K562 (cell line): ENCODE measurements around the gene CLDN5. TPM values are rescaled to one million over a fixed set of nuclear protein-coding genes. Genes with fewer than 3 reads are reported as not detected.

Experiments
- ATAC-seq: fragments of 200-7000 bp; cut with Tn5 transposase; 3 replicates; pipeline ENCODE4 v1.9.1; 2020; ENCODE audit warnings: moderate library complexity
- BruUV-seq: library from RNA; stranded (reverse); fragments of 400-500 nt; replicated peaks from 2 replicates; lab custom pipeline; 2021; lab: Mats Ljungman, UMichigan
- CTCF ChIA-PET: fragments of 300-600 bp; formaldehyde crosslinking; extraction: SDS; loops from one replicate; lab custom pipeline; 2021; ENCODE audit warnings: low intra/inter-chr PET ratio; lab: Yijun Ruan, JAX
- POLR2A ChIA-PET: fragments of 300-600, 350-650 bp; sonication (Branson Sonifier 250); formaldehyde crosslinking; extraction: SDS; loops from one replicate; lab custom pipeline; 2021; ENCODE audit warnings: antibody characterized with exemption, inconsistent platforms; lab: Yijun Ruan, JAX
- DNase-seq, 4 experiments: peaks; one replicate each; pipeline versions ENCODE4 v3.0.0 to v3.0.0-alpha.2; 2011 to 2018; ENCODE audit warnings: low spot score in 3 of 4, mixed read lengths in 3 of 4; ENCODE audit errors: extremely low read depth in 1 of 4
- FAIRE-seq: peaks from 2 replicates; lab custom pipeline; 2011; peaks lifted over from hg19 to GRCh38; lab: Jason Lieb, UNC
- H2AFZ ChIP-seq: 2 replicates; pipeline ENCODE4 v1.6.0; 2011; ENCODE audit warnings: low read depth, low read length, control low read depth, inconsistent platforms
- H3K27ac ChIP-seq: fragments of 200-600 bp; 3 replicates; pipeline ENCODE4 v1.8.0; 2011; ENCODE audit warnings: low read depth, mild to moderate bottlenecking, control low read depth, inconsistent platforms, low read length, moderate library complexity, mixed read lengths; ENCODE audit errors: extremely low read depth
- H3K27me3 ChIP-seq, 2 experiments: fragments of 300-600 bp in 1 of 2; 2 replicates in 1 of 2; 3 replicates in 1 of 2; pipeline versions ENCODE4 v1.6.0 to v1.8.0; 2011; ENCODE audit warnings: inconsistent platforms in 2 of 2, low read length in 2 of 2, mild to moderate bottlenecking in 1 of 2, mixed read lengths in 1 of 2, moderate library complexity in 1 of 2; ENCODE audit not compliant: control insufficient read depth in 2 of 2, insufficient read depth in 2 of 2
- H3K36me3 ChIP-seq: fragments of 300-600 bp; 3 replicates; pipeline ENCODE4 v1.8.0; 2011; ENCODE audit warnings: mild to moderate bottlenecking, low read length, inconsistent platforms; ENCODE audit not compliant: control insufficient read depth, insufficient read depth
- H3K4me1 ChIP-seq, 2 experiments: fragments of 200-600 bp in 1 of 2; replicated peaks in 1 of 2; 2 replicates in 1 of 2; 3 replicates in 1 of 2; pipeline versions ENCODE4 v1.5.1 to v1.8.0; 2011; ENCODE audit warnings: inconsistent platforms in 2 of 2, low read length in 2 of 2, mild to moderate bottlenecking in 1 of 2, mixed read lengths in 1 of 2, moderate library complexity in 1 of 2; ENCODE audit not compliant: control insufficient read depth in 2 of 2, insufficient read depth in 2 of 2
- H3K4me2 ChIP-seq: 2 replicates; pipeline ENCODE4 v1.6.1; 2011; ENCODE audit warnings: low read length, control low read depth, inconsistent platforms, mixed read lengths; ENCODE audit not compliant: insufficient read depth
- H3K4me3 ChIP-seq: fragments of 200-600 bp; sonication (generic), shearing (Covaris generic); 2 replicates; pipeline ENCODE4 v1.5.1; 2016; ENCODE audit warnings: control low read depth, inconsistent platforms
- H3K79me2 ChIP-seq: fragments of 200-600 bp; 3 replicates; pipeline ENCODE4 v1.8.0; 2011; ENCODE audit warnings: low read length, inconsistent platforms; ENCODE audit not compliant: control insufficient read depth, insufficient read depth
- H3K9ac ChIP-seq, 2 experiments: 2 replicates each; pipeline versions ENCODE4 v1.6.0 to v1.6.1; 2011; ENCODE audit warnings: low read depth in 2 of 2, low read length in 2 of 2, control low read depth in 1 of 2, inconsistent platforms in 1 of 2, mild to moderate bottlenecking in 1 of 2, mixed read lengths in 1 of 2; ENCODE audit not compliant: insufficient read depth in 1 of 2
- H3K9me1 ChIP-seq: one replicate; pipeline ENCODE4 v1.6.0; 2011; ENCODE audit warnings: inconsistent platforms, mild to moderate bottlenecking, low read length, moderate library complexity; ENCODE audit not compliant: control insufficient read depth, insufficient read depth
- H3K9me3 ChIP-seq: replicated peaks from 2 replicates; pipeline ENCODE4 v1.5.1; 2011; ENCODE audit warnings: low read depth, low read length, inconsistent platforms; ENCODE audit not compliant: control insufficient read depth, insufficient read depth
- H4K20me1 ChIP-seq: replicated peaks from 2 replicates; pipeline ENCODE4 v1.6.1; 2011; ENCODE audit warnings: low read length, inconsistent platforms, mixed read lengths; ENCODE audit not compliant: control insufficient read depth, insufficient read depth
- CC2D1A ChIP-seq: fragments of 450-650 bp; IDR thresholded peaks from 2 replicates; pipeline ENCODE4 v1.6.1; 2017; ENCODE audit warnings: mild to moderate bottlenecking
- CHD1 ChIP-seq: fragments of 200-600 bp; sonication (generic); IDR thresholded peaks from one replicate; pipeline ENCODE4 v1.6.1; 2012; ENCODE audit warnings: mild to moderate bottlenecking, moderate library complexity, low read length, inconsistent platforms
- KAT8 ChIP-seq: fragments of 450-650 bp; IDR thresholded peaks from 2 replicates; pipeline ENCODE4 v1.6.1; 2016; ENCODE audit warnings: low read depth, mild to moderate bottlenecking
- NCOA2 ChIP-seq, 2 experiments: fragments of 450-650 bp; IDR thresholded peaks; 2 replicates each; pipeline ENCODE4 v1.6.1; 2018; ENCODE audit warnings: mild to moderate bottlenecking in 2 of 2, moderate library complexity in 1 of 2; ENCODE audit not compliant: partially characterized antibody in 2 of 2
- NR4A1 ChIP-seq, 2 experiments: fragments of 250-450 bp in 1 of 2; fragments of 450-650 bp in 1 of 2; sonication (Bioruptor Pico) in 1 of 2; IDR thresholded peaks; 2 replicates each; pipeline versions ENCODE4 v1.4.0 to v1.6.1; 2016 to 2020; ENCODE audit warnings: mild to moderate bottlenecking in 2 of 2, missing compliant biosample characterization in 1 of 2, missing genetic modification characterization in 1 of 2, moderate library complexity in 1 of 2
- PHB ChIP-seq: fragments of 250-450 bp; sonication (Bioruptor Pico); IDR thresholded peaks from 2 replicates; pipeline ENCODE4 v1.5.0; 2021
- RBM22 ChIP-seq: fragments of 200-400 bp; formaldehyde crosslinking; IDR thresholded peaks from 2 replicates; pipeline ENCODE4 v1.6.1; 2018; ENCODE audit warnings: low read length, low read depth; ENCODE audit not compliant: poor library complexity, severe bottlenecking
- SMAD4 ChIP-seq: fragments of 250-450 bp; sonication (Bioruptor Pico); conservative IDR thresholded peaks from 2 replicates; pipeline ENCODE4 v1.8.0; 2021; ENCODE audit warnings: inconsistent platforms, mild to moderate bottlenecking, moderate library complexity
- ZFPM2 ChIP-seq: fragments of 250-450 bp; sonication (Bioruptor Pico); IDR thresholded peaks from 2 replicates; pipeline ENCODE4 v1.5.1; 2022; ENCODE audit warnings: mild to moderate bottlenecking
- ZNF253 ChIP-seq: fragments of 250-450 bp; sonication (Bioruptor Pico); conservative IDR thresholded peaks from 2 replicates; pipeline ENCODE4 v1.6.1; 2021; ENCODE audit warnings: mild to moderate bottlenecking
- ZNF324 ChIP-seq: fragments of 250-450 bp; sonication (Bioruptor Pico); IDR thresholded peaks from 2 replicates; pipeline ENCODE4 v1.4.0; 2020; ENCODE audit warnings: mild to moderate bottlenecking
- ZNF384 ChIP-seq: IDR thresholded peaks from 2 replicates; pipeline ENCODE4 v1.6.1; 2012; ENCODE audit warnings: low read depth, low read length, improper control_type of control experiment
- whole genome bisulfite sequencing: fragments of 100-300 bp; shearing (Covaris generic); methylation state at CpG from one replicate; pipeline ENCODE4 v1.1.6; 2016; ENCODE audit warnings: low coverage, mixed read lengths; ENCODE audit not compliant: insufficient coverage; ENCODE audit errors: missing lambda C conversion rate; 5-methylcytosine and 5-hydroxymethylcytosine counted together
- in situ Hi-C: fragments of 300-500 bp; cut with MboI; formaldehyde crosslinking; loops from 4 replicates; pipeline ENCODE4 v1.15.0; 2018; ENCODE audit warnings: inconsistent platforms, mixed read lengths
- intact Hi-C: fragments of 100-400 bp; cut with micrococcal nuclease; formaldehyde crosslinking; loops from 2 replicates; pipeline ENCODE4 v1.14.2; 2022
- polyA plus RNA-seq, 8 experiments: library from polyadenylated mRNA; depleted of rRNA in 4 of 8; stranded (reverse) in 5 of 8; unstranded in 3 of 8; fragments of >200 nt; fragmentation: Nextera tagmentation in 2 of 8; fragmentation: Illumina TruSeq in 1 of 8; extraction: Ambion mirVana in 2 of 8; extraction: Trizol in 1 of 8; gene quantifications; 2 replicates each; pipeline versions ENCODE4 v1.2.1 to v1.2.3, GENCODE V29; 2011 to 2014; ENCODE audit warnings: inconsistent platforms in 1 of 8, missing spikeins in 1 of 8
- total RNA-seq, 7 experiments: library from RNA; depleted of rRNA in 6 of 7; stranded (reverse); fragments of >200 nt in 6 of 7; fragmentation: Illumina TruSeq in 2 of 7; extraction: Trizol in 2 of 7; gene quantifications; 2 replicates each; pipeline versions ENCODE4 v1.2.1 to v1.2.3, GENCODE V29; 2011 to 2021; ENCODE audit warnings: low replicate concordance in 1 of 7
- TF ChIP-seq, protein P1 (sequence below): fragments of 250-450 bp; sonication (Bioruptor Pico); IDR thresholded peaks from 2 replicates; pipeline ENCODE4 v1.4.0; 2020; ENCODE audit warnings: mild to moderate bottlenecking, moderate library complexity, borderline replicate concordance
- TF ChIP-seq, protein P2 (sequence below): sonication (generic); formaldehyde crosslinking; IDR thresholded peaks from 2 replicates; pipeline ENCODE4 v1.8.0; 2022; ENCODE audit warnings: mild to moderate bottlenecking, missing genetic modification reagents
- TF ChIP-seq, protein P3 (sequence below): fragments of 250-450 bp; sonication (Bioruptor Pico); IDR thresholded peaks from 2 replicates; pipeline ENCODE4 v1.9.0; 2021; ENCODE audit warnings: mild to moderate bottlenecking, inconsistent platforms

Gene CLDN5
- total and polyA plus RNA-seq, 9 of the 15 experiments (the other 6 are each of a cell fraction or from before 2014, with no cell fraction given) = 0.20 TPM; not detected in 8

DNA sequence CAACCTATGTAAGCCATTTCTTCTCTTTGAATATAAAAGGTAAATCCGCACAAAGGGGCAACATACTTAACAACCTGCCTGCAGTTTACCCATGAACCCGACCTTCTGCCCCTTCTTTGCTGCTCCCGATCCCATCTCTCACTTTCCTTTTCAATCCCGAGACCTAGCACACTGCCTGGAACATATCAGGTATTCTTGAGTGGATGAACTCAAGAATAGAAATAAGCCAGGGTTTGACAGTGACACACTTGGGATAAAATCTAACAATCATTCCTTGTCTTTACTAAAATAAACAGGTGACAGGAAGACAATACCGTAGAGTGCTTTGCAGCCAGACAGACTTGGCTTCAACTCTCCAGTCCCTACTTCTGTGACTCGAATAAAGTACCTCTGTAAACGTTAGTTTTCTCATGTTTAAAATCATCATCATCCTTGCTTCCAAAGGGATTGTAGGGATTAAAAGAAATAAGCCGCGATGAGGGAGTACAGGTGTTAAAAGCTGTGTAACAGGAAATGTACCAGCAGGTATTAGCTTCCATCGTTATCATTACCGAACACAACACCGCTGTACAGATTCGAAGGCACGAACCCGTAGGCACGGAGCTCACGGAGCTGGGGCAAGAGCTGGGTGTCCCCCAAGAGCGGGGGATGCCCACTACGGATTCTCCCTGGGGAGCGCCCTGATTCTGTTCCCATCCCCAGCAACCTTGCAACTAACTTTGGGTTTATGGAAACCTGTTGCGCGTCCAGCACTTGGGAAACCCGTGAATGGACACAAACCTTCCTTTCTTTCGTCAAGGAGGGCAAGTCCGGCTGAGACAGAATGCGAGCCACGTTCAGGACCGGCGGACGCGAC is 45.9 kb downstream of the CLDN5 start:
- Histone ChIP-seq H3K27ac (peak overlapping the region; percentile 97), H3K4me3 (peak overlapping the region; percentile 70), H3K9ac (peak overlapping the region; percentile 96 to 97), H3K4me2 (peak overlapping the region; percentile 97), H3K27me3 (no peaks in the 10 kb centered on the region), H2AFZ (peak overlapping the region; percentile 99), H3K36me3 (peaks cover 64% of the 10 kb centered on the region), H3K4me1 (peaks cover 7 to 16% of the 10 kb centered on the region in 2 experiments), H3K9me3 (no peaks in the 10 kb centered on the region), H3K9me1 (no peaks in the 10 kb centered on the region), H4K20me1 (peaks cover 37% of the 10 kb centered on the region), H3K79me2 (peaks cover 87% of the 10 kb centered on the region)
- in situ Hi-C loops (no loop called here), intact Hi-C loops (loop anchor here (1.0 to 5.0 kb wide), 5 partner anchors 81 to 356 kb away; partner anchors contain the start of gene DGCR2)
- peak; percentile 1; the same call in 2 of the 3 replicates for ATAC-seq
- POLR2A ChIA-PET = interaction anchor here (0.7 to 5.4 kb wide), 21 partner anchors 13 to 610 kb away, joined by 3 to 148 read pairs (median 4); partner anchors contain the start of genes C22orf39, CLTCL1, ESS2 and HIRA
- DNase-seq = peak in 1 of 4 experiments; percentile 70
- WGBS = under 1% methylated on average over 31 of the region's 31 CpGs
- TSS peak; percentile 50 for BruUV-seq
- CTCF ChIA-PET = interaction anchor here (0.5 to 2.1 kb wide), 8 partner anchors 47 to 525 kb away, joined by 3 to 14 read pairs (median 5); partner anchors contain the start of genes CLTCL1, HIRA and SLC25A1
- FAIRE-seq = no peak
- TF ChIP-seq CC2D1A = no peak
- peak; percentile 95; the same call in 1 of the 2 replicates for TF ChIP-seq ZFPM2 (CRISPR knock-in tag)
- peak; percentile 99 for TF ChIP-seq CHD1
- TF ChIP-seq, protein P1, sequence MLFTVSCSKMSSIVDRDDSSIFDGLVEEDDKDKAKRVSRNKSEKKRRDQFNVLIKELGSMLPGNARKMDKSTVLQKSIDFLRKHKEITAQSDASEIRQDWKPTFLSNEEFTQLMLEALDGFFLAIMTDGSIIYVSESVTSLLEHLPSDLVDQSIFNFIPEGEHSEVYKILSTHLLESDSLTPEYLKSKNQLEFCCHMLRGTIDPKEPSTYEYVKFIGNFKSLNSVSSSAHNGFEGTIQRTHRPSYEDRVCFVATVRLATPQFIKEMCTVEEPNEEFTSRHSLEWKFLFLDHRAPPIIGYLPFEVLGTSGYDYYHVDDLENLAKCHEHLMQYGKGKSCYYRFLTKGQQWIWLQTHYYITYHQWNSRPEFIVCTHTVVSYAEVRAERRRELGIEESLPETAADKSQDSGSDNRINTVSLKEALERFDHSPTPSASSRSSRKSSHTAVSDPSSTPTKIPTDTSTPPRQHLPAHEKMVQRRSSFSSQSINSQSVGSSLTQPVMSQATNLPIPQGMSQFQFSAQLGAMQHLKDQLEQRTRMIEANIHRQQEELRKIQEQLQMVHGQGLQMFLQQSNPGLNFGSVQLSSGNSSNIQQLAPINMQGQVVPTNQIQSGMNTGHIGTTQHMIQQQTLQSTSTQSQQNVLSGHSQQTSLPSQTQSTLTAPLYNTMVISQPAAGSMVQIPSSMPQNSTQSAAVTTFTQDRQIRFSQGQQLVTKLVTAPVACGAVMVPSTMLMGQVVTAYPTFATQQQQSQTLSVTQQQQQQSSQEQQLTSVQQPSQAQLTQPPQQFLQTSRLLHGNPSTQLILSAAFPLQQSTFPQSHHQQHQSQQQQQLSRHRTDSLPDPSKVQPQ = no peak
- TF ChIP-seq NR4A1 (CRISPR knock-in tag; IDR thresholded peaks at IDR 0.05) = 0 out of 2 replicates have a peak, but pooled peaks have one; percentile 14
- TF ChIP-seq NR4A1 (tag; IDR thresholded peaks at IDR 0.05) = no peak
- TF ChIP-seq NCOA2 (IDR thresholded peaks at IDR 0.05; ENCODE audit: partially characterized antibody in 2 of 2) = no peak
- no peak for TF ChIP-seq KAT8
- TF ChIP-seq, protein P2, sequence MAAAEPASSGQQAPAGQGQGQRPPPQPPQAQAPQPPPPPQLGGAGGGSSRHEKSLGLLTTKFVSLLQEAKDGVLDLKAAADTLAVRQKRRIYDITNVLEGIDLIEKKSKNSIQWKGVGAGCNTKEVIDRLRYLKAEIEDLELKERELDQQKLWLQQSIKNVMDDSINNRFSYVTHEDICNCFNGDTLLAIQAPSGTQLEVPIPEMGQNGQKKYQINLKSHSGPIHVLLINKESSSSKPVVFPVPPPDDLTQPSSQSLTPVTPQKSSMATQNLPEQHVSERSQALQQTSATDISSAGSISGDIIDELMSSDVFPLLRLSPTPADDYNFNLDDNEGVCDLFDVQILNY (CRISPR knock-in tag) = no peak
- TF ChIP-seq PHB (CRISPR knock-in tag) = peak; percentile 30; the same call in 1 of the 2 replicates
- TF ChIP-seq RBM22 = no peak
- no peak for TF ChIP-seq ZNF324
- TF ChIP-seq SMAD4 (CRISPR knock-in tag) = no peak
- TF ChIP-seq, protein P3, sequence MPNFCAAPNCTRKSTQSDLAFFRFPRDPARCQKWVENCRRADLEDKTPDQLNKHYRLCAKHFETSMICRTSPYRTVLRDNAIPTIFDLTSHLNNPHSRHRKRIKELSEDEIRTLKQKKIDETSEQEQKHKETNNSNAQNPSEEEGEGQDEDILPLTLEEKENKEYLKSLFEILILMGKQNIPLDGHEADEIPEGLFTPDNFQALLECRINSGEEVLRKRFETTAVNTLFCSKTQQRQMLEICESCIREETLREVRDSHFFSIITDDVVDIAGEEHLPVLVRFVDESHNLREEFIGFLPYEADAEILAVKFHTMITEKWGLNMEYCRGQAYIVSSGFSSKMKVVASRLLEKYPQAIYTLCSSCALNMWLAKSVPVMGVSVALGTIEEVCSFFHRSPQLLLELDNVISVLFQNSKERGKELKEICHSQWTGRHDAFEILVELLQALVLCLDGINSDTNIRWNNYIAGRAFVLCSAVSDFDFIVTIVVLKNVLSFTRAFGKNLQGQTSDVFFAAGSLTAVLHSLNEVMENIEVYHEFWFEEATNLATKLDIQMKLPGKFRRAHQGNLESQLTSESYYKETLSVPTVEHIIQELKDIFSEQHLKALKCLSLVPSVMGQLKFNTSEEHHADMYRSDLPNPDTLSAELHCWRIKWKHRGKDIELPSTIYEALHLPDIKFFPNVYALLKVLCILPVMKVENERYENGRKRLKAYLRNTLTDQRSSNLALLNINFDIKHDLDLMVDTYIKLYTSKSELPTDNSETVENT = peak; percentile 83
- TF ChIP-seq ZNF253 (CRISPR knock-in tag) = 0 out of 2 replicates have a peak, but pooled peaks have one; percentile 13
- no peak for TF ChIP-seq ZNF384
